WTC11 (cell line): ENCODE measurements around the gene RIBC2. TPM values are rescaled to one million over a fixed set of nuclear protein-coding genes. Genes with fewer than 3 reads are reported as not detected.

Experiments used
- ATAC-seq: fragments of 200-7000 bp; cut with Tn5 transposase; 2 replicates; pipeline ENCODE4 v1.10.0; 2021; ENCODE audit warnings: mild to moderate bottlenecking, moderate library complexity
- CTCF ChIA-PET: fragments of 300-600 bp; sonication (Branson Sonifier 250); formaldehyde crosslinking; loops from one replicate; lab custom pipeline; 2021; ENCODE audit warnings: antibody characterized with exemption; lab: Charles Lee
- POLR2A ChIA-PET: fragments of 350-600 bp; sonication (Branson Sonifier 250); formaldehyde crosslinking; loops from one replicate; lab custom pipeline; 2021; ENCODE audit warnings: antibody characterized with exemption; lab: Charles Lee
- DNase-seq: peaks from one replicate; pipeline ENCODE4 v3.0.0; 2021; ENCODE audit warnings: low spot score
- H3K27ac Mint-ChIP-seq: 2 replicates; pipeline ENCODE4 v1.8.0; 2021; ENCODE audit warnings: mixed read lengths
- H3K27me3 Mint-ChIP-seq: 2 replicates; pipeline ENCODE4 v1.8.0; 2021; ENCODE audit warnings: low read depth, mild to moderate bottlenecking, moderate library complexity, mixed read lengths
- H3K36me3 Mint-ChIP-seq: 2 replicates; pipeline ENCODE4 v1.8.0; 2021; ENCODE audit warnings: mixed read lengths
- H3K4me1 Mint-ChIP-seq: 2 replicates; pipeline ENCODE4 v1.8.0; 2022; ENCODE audit warnings: mixed read lengths
- H3K4me3 Mint-ChIP-seq: 2 replicates; pipeline ENCODE4 v1.8.0; 2021; ENCODE audit warnings: mild to moderate bottlenecking, moderate library complexity, mixed read lengths
- H3K9me3 Mint-ChIP-seq: 2 replicates; pipeline ENCODE4 v1.8.0; 2021; ENCODE audit warnings: mixed read lengths
- AR ChIP-seq: fragments of 250-450 bp; sonication (Bioruptor Pico); IDR thresholded peaks from 2 replicates; pipeline ENCODE4 v1.9.0; 2021; ENCODE audit warnings: mild to moderate bottlenecking
- ATF1 ChIP-seq: sonication (generic); formaldehyde crosslinking; IDR thresholded peaks from 2 replicates; pipeline ENCODE4 v1.8.1; 2023; ENCODE audit warnings: mild to moderate bottlenecking, moderate library complexity, missing genetic modification reagents
- ATF2 ChIP-seq: sonication (generic); formaldehyde crosslinking; IDR thresholded peaks from 2 replicates; pipeline ENCODE4 v1.8.1; 2022; ENCODE audit warnings: low read depth, missing genetic modification reagents, borderline replicate concordance
- ATF6 ChIP-seq: sonication (generic); formaldehyde crosslinking; IDR thresholded peaks from 2 replicates; pipeline ENCODE4 v1.8.1; 2023; ENCODE audit warnings: mild to moderate bottlenecking, missing genetic modification reagents
- CREM ChIP-seq: sonication (generic); formaldehyde crosslinking; IDR thresholded peaks from 2 replicates; pipeline ENCODE4 v1.8.1; 2022; ENCODE audit warnings: mild to moderate bottlenecking, missing genetic modification reagents, moderate library complexity
- ELF4 ChIP-seq: sonication (generic); formaldehyde crosslinking; IDR thresholded peaks from 2 replicates; pipeline ENCODE4 v1.8.1; 2022; ENCODE audit warnings: low read depth, mild to moderate bottlenecking, moderate library complexity, missing genetic modification reagents
- FOXP1 ChIP-seq: sonication (generic); formaldehyde crosslinking; IDR thresholded peaks from 2 replicates; pipeline ENCODE4 v1.8.0; 2022; ENCODE audit warnings: missing genetic modification reagents, mild to moderate bottlenecking, moderate library complexity, borderline replicate concordance
- FOXP4 ChIP-seq: sonication (generic); formaldehyde crosslinking; IDR thresholded peaks from 2 replicates; pipeline ENCODE4 v1.8.0; 2022; ENCODE audit warnings: mild to moderate bottlenecking, missing genetic modification reagents
- GRHL2 ChIP-seq: fragments of 250-450 bp; sonication (Bioruptor Pico); IDR thresholded peaks from 2 replicates; pipeline ENCODE4 v1.8.0; 2022; ENCODE audit warnings: mild to moderate bottlenecking, moderate library complexity; ENCODE audit not compliant: insufficient replicate concordance, severe bottlenecking
- GTF2I ChIP-seq: fragments of 250-450 bp; sonication (Bioruptor Pico); conservative IDR thresholded peaks from 2 replicates; pipeline ENCODE4 v1.4.0; 2021; ENCODE audit warnings: mild to moderate bottlenecking
- NR3C1 ChIP-seq: sonication (generic); formaldehyde crosslinking; conservative IDR thresholded peaks from 2 replicates; pipeline ENCODE4 v1.8.1; 2023; ENCODE audit warnings: low read depth, mild to moderate bottlenecking, missing genetic modification reagents
- OVOL2 ChIP-seq: fragments of 250-450 bp; sonication (Bioruptor Pico); IDR thresholded peaks from 2 replicates; pipeline ENCODE4 v1.9.0; 2021; ENCODE audit warnings: mild to moderate bottlenecking, borderline replicate concordance
- RELA ChIP-seq: sonication (generic); formaldehyde crosslinking; IDR thresholded peaks from 2 replicates; pipeline ENCODE4 v1.8.1; 2022; ENCODE audit warnings: missing genetic modification reagents, mild to moderate bottlenecking, borderline replicate concordance
- SOX15 ChIP-seq: fragments of 250-450 bp; sonication (Bioruptor Pico); IDR thresholded peaks from 2 replicates; pipeline ENCODE4 v1.9.0; 2021; ENCODE audit warnings: mild to moderate bottlenecking
- TCF7 ChIP-seq: sonication (generic); formaldehyde crosslinking; IDR thresholded peaks from 2 replicates; pipeline ENCODE4 v1.8.0; 2022; ENCODE audit warnings: mild to moderate bottlenecking, low read depth, missing genetic modification reagents, moderate library complexity
- TP53 ChIP-seq: sonication (generic); formaldehyde crosslinking; IDR thresholded peaks from 2 replicates; pipeline ENCODE4 v1.8.1; 2023; ENCODE audit warnings: mild to moderate bottlenecking, missing genetic modification reagents
- ZMAT4 ChIP-seq: fragments of 250-450 bp; sonication (Bioruptor Pico); IDR thresholded peaks from 2 replicates; pipeline ENCODE4 v1.9.0; 2021; ENCODE audit warnings: mild to moderate bottlenecking
- ZNF232 ChIP-seq: sonication (generic); formaldehyde crosslinking; IDR thresholded peaks from 2 replicates; pipeline ENCODE4 v1.8.0; 2022; ENCODE audit warnings: mild to moderate bottlenecking, missing genetic modification reagents
- ZNF396 ChIP-seq: fragments of 250-450 bp; sonication (Bioruptor Pico); IDR thresholded peaks from 2 replicates; pipeline ENCODE4 v1.8.0; 2021; ENCODE audit warnings: mild to moderate bottlenecking, moderate library complexity, borderline replicate concordance
- ZNF512 ChIP-seq: sonication (generic); formaldehyde crosslinking; IDR thresholded peaks from 2 replicates; pipeline ENCODE4 v1.8.1; 2022; ENCODE audit warnings: missing genetic modification reagents, borderline replicate concordance
- ZNF671 ChIP-seq: fragments of 250-450 bp; sonication (Bioruptor Pico); IDR thresholded peaks from 2 replicates; pipeline ENCODE4 v1.8.0; 2021; ENCODE audit warnings: mild to moderate bottlenecking
- total RNA-seq: library from RNA; stranded (reverse); gene quantifications from 3 replicates; pipeline ENCODE4 v1.2.3, GENCODE V29; 2021

Gene RIBC2
- total RNA-seq, 1 experiment from 2014 or later = 2.4 TPM

GRCh38 chr22:45399712-45400445 lies 13.6 kb upstream of the RIBC2 start (continued):
- TF ChIP-seq AR (CRISPR knock-in tag) (no peak), SOX15 (CRISPR knock-in tag) (no peak), TCF7 (CRISPR knock-in tag) (no peak), ZNF396 (CRISPR knock-in tag) (no peak), ZNF512 (CRISPR knock-in tag) (no peak)

GRCh38 chr22:45402466-45402985 lies 11.0 kb upstream of the RIBC2 start:
- CTCF ChIA-PET = no interaction called here
- H3K9me3 Mint-ChIP-seq = peaks cover 4% of the 10 kb centered on the region
- H3K36me3 Mint-ChIP-seq = no peaks in the 10 kb centered on the region
- no peak for TF ChIP-seq OVOL2
- no peak for TF ChIP-seq CREM
- TF ChIP-seq TP53 (CRISPR knock-in tag) = no peak
- no peak for TF ChIP-seq ZMAT4 (CRISPR knock-in tag)
- TF ChIP-seq GRHL2 (CRISPR knock-in tag) = no peak
- TF ChIP-seq ATF6 (CRISPR knock-in tag) = no peak
- no peak for TF ChIP-seq ZNF671 (CRISPR knock-in tag)
- no peak for TF ChIP-seq ATF1
- TF ChIP-seq FOXP1 (CRISPR knock-in tag) = no peak
- no peak for TF ChIP-seq NR3C1
- TF ChIP-seq ATF2 (CRISPR knock-in tag) = no peak
- no peak for TF ChIP-seq ZNF232 (CRISPR knock-in tag)
- no peak for TF ChIP-seq GTF2I (CRISPR knock-in tag)
- no peak for TF ChIP-seq ELF4 (CRISPR knock-in tag)
- TF ChIP-seq RELA (CRISPR knock-in tag) = no peak
- TF ChIP-seq FOXP4 (CRISPR knock-in tag) = no peak

More at GRCh38 chr22:45402466-45402985, 11.0 kb upstream of the RIBC2 start:
- DNase-seq (no peak), ATAC-seq (no peak)
- Mint-ChIP-seq H3K27ac (no peak overlapping the region), H3K4me3 (no peak overlapping the region), H3K4me1 (peaks cover 3% of the 10 kb centered on the region; the same call in 1 of the 2 replicates), H3K27me3 (0 out of 2 replicates have a peak, but pooled peaks cover 3% of the 10 kb centered on the region)
- POLR2A ChIA-PET = no interaction called here
